ENCODE measurements around the gene PLXNA4.

PLXNA4 gene

GRCh38 chr7:132125872-132126595 is 450.2 kb downstream of the PLXNA4 start:
- no peak for DNase-seq (ENCODE audit: low read depth in 1 of 2, low spot score in 1 of 2)

DNA sequence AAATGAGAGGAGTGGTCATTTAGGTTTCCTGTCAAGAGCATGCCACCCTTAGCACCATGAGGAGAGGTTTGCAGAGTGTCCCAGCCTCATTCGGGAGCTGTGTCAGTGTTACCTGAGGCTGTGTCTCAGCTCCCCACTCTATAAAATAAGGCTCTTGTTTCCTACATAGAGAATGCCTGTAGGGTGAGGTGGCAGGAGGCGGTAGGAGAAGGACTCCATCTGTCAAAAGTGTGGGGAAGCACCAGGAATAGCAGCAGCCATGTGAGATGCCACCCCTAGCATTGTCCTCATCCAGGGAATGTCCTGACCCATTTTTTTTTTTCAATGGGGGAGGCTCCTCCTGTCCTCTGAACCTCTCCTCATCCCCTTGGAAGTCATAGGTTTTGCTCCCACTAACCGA is 451.2 kb downstream of the PLXNA4 start:
- no peak for DNase-seq (ENCODE audit: low read depth in 1 of 2, low spot score in 1 of 2)

DNA sequence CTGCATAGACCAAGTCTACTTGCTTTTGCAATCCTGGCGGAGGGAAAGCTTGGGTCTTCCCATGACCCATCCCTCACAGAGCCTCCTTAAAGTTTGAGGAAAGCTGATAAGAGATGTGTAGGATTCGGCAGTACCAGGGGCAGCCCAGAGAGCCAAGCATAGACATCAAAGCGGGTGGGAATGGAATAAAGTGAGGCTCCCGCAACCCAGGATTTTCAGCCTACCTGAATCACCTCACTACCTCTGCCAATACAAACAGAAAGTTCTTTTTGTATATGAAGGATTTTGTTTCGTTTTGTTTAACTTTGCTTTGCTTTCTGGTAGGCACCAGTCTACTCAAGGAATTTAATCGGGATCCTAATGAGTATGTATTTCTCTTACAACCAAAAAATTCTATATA is 451.7 kb downstream of the PLXNA4 start:
- no peak for DNase-seq (ENCODE audit: low read depth in 1 of 2, low spot score in 1 of 2)

GRCh38 chr7:132123773-132124172 is 452.5 kb downstream of the PLXNA4 start:
- DNase-seq (ENCODE audit: low read depth in 1 of 2, low spot score in 1 of 2) = no peak

GRCh38 chr7:132122901-132123300 is 453.4 kb downstream of the PLXNA4 start:
- no peak for DNase-seq (ENCODE audit: low read depth in 1 of 2, low spot score in 1 of 2)

GRCh38 chr7:132121987-132122386 is 454.3 kb downstream of the PLXNA4 start:
- DNase-seq (ENCODE audit: low read depth in 1 of 2, low spot score in 1 of 2) = no peak

DNA sequence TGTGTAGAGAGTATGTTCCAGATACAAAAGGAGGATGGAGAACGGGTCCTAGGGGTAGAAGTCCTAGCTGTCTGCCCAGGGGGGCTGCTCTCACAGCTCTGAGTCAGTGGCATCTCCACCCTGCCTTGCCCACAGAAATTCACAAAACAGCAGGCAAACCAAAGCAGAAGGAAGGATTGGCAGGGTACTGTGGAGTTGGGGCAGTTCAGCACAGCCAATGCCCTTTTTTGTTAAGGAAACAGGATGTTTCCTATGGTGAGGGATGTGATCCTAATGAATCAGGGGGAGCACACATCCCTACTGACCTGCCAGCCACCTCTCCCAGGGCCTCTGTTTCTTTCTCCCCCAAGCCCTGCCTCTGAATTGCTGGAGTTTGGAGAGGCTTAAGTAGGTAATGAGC is 457.6 kb downstream of the PLXNA4 start:
- DNase-seq (ENCODE audit: low read depth in 1 of 2, low spot score in 1 of 2) = no peak

DNA sequence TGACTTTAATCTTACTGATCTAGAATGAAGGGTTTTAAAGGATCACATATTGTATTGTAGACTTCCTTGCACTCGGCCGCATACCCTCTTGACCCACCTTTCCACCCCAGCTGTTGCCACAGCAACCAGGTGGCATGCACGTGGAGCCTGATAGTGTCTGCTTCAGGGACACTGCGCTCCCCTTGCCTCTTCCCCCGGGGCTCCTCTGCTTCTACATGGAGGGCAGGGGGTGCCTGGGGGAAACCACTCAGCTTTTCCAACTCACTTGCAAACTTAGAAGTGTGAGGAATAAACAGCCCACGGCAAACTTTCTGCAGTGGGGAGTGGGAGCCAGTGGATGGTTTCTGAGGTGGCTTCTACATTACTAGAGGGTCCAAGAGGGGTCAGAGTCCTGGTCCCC is 458.6 kb downstream of the PLXNA4 start:
- DNase-seq (ENCODE audit: low read depth in 1 of 2, low spot score in 1 of 2) = no peak

DNA sequence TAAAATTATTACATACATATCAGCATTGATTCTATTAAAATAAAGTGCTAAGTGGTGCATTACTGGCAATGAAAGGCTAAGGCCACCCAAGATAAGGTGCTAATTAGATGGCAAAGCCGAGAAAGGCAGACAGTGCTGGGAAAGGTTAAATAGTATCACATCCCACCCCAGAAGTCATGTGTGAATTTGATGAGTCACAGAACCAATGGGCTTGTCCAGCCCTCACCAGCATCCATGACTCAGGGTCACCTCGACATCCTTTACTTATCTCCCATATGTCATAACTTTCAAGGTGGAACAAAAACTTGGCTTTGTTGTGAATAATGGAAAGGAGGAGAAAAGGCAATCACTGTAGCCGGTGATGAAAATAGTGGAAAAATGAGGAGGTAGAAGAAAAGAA is 459.1 kb downstream of the PLXNA4 start:
- no peak for DNase-seq (ENCODE audit: low read depth in 1 of 2, low spot score in 1 of 2)

DNA sequence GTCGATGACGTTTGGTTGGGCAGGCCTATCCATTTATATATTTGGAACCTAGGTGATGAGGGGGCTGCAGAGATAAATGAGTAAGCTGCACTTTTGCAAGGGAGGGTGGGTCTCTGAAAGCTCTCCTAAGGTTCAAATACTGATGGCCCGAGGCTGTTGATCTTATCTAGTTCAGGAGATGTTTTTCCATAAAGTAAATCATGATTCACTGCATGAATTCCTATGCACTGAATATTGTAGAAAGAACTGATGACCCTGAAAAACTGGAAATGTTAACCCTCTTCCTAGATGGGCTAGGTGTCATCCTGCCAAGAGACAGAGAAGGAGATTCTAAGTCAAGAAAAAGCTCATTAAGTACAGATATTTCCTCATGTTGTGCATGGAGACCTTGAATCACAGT is 459.9 kb downstream of the PLXNA4 start:
- no peak for DNase-seq (ENCODE audit: low read depth in 1 of 2, low spot score in 1 of 2)

GRCh38 chr7:132115758-132116157 is 460.5 kb downstream of the PLXNA4 start:
- DNase-seq (ENCODE audit: low read depth in 1 of 2, low spot score in 1 of 2) = no peak

GRCh38 chr7:132115028-132115427 is 461.2 kb downstream of the PLXNA4 start:
- DNase-seq (ENCODE audit: low read depth in 1 of 2, low spot score in 1 of 2) = no peak

- no peak for DNase-seq (ENCODE audit: low read depth in 1 of 2, low spot score in 1 of 2)
Observed at GRCh38 chr7:132114411-132114810, 461.9 kb downstream of the PLXNA4 start.

GRCh38 chr7:132113536-132114371 is 462.5 kb downstream of the PLXNA4 start:
- DNase-seq (ENCODE audit: low read depth in 1 of 2, low spot score in 1 of 2) = no peak

GRCh38 chr7:132112657-132113056 is 463.6 kb downstream of the PLXNA4 start:
- DNase-seq (ENCODE audit: low read depth in 1 of 2, low spot score in 1 of 2) = no peak

GRCh38 chr7:132112106-132112505 is 464.2 kb downstream of the PLXNA4 start:
- DNase-seq (ENCODE audit: low read depth in 1 of 2, low spot score in 1 of 2) = no peak

- DNase-seq (ENCODE audit: low read depth in 1 of 2, low spot score in 1 of 2) = no peak
Observed at GRCh38 chr7:132110692-132111091, 465.6 kb downstream of the PLXNA4 start.

- no peak for DNase-seq (ENCODE audit: low read depth in 1 of 2, low spot score in 1 of 2)
Observed at GRCh38 chr7:132109769-132110168, 466.5 kb downstream of the PLXNA4 start.

DNA sequence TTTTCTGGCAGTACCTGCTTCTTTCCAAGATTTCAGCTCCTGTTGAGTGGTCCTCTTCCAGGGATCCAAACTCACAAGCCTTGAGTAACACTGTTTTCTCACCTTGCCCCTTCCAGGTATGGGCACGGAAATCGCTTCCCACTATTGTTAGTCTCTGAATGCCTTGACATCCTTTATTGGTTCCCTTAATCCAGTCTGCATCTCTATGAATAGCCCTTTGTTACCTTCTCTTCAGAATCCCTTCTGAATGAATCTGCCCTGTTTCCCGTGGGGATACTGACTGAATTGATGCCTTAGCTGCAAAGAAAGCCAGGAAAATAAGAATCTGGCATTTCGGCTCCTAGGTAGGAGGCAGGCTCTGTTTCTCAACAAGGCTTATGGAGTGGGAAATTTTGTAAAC is 467.7 kb downstream of the PLXNA4 start:
- DNase-seq (ENCODE audit: low read depth in 1 of 2, low spot score in 1 of 2) = no peak

DNA sequence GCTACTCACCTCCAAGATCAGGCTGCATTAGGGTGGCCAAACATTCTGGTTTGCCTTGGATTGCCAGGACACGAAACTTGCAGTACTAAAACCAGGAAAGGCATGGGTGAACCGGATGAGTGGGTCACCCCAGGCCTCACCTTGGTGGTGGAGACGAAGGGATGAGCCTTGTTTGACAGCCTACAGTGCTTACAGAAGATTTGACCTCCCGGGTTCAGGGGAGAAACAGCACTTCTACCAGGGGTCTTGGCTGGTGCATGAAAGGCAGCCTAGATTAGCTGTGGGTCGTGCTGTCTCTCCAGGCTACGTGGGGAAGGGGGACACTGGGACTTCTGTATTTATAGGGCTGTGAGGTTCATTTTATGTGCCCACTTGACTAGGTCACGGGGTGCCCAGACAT is 469.8 kb downstream of the PLXNA4 start:
- DNase-seq (ENCODE audit: low read depth in 1 of 2, low spot score in 1 of 2) = no peak

DNA sequence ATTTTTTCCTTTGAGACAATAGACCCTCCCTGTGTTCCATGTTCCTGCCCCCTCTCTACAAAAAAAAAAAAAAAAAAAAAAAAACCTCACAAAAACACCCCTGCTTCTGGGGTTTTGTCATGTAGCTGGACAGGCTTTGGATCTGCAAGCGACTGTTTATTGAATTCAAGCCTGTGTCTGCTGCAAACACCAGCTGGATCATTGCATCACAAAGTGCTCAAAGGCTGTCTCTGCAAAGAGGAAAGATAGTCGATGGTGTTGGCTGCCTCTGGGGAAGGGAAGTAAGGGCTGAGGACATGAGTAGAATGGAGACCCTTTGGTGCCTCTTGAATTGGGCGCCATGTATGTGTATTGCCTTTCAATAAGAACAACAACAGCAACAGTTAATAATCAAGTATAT is 471.2 kb downstream of the PLXNA4 start:
- no peak for DNase-seq (ENCODE audit: low read depth in 1 of 2, low spot score in 1 of 2)

GRCh38 chr7:132103718-132104117 is 472.6 kb downstream of the PLXNA4 start:
- DNase-seq (ENCODE audit: low read depth in 1 of 2, low spot score in 1 of 2) = no peak

DNA sequence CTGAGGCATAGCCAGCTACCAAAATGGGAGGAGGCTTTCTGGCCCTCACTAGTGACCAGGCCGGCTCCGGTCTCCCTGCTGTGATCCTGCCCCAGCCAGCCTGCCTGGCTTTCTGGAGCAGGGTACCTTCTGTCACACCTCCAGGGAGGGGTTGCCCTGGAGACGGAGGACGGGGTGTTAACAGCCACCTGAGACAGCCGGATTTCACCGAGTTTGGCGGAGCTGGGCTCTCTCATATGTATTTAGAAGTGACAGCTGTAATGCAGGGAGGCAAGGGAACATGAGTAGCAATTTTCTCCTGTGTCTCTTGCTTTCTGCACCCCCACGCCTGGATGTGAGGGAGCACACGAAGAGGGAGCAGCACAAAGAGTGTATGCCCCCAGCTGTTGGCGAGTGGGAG is 473.3 kb downstream of the PLXNA4 start:
- DNase-seq (ENCODE audit: low read depth in 1 of 2, low spot score in 1 of 2) = no peak
